Globus pallidus (tissue), 1 donor: ENCODE results near the gene CD207.
"Not testable (repeated sequence)": the region's sequence is repeated elsewhere in the genome, so short reads cannot be mapped to it uniquely, and the experiment has no call there.

Source experiments
- DNase-seq: peaks from one replicate; pipeline ENCODE4 v3.0.0-alpha.2; 2015; ENCODE audit warnings: low spot score

CD207 gene

GRCh38 chr2:70835643-70836042 is at the start of gene CD207:
Gene CD207 (minus strand): TSS chr2:70835816. CDS start chr2:70835776, 40 bp downstream.
- no peak for DNase-seq

- not testable (repeated sequence) for DNase-seq
Measured at GRCh38 chr2:70878543-70878942, 42.9 kb upstream of the CD207 start.

DNA sequence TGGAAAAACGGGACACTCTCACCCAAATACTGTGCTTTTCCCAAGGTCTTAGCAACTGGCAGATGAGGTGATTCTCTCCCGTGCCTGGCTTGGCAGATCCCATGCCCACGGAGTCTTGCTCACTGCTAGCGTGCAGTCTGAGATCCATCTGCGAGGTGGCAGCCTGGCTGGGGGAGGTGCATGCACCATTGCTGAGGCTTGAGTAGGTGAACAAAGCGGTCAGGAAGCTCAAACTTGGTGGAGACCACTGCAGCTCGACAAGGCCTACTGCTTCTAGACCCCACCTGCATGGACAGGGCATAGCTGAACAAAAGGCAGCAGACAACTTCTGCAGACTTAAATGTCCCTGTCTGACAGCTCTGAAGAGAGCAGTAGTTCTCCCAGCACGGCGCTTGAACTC is 40.5 kb upstream of the CD207 start:
- not testable (repeated sequence) for DNase-seq

- no peak for DNase-seq
Measured at GRCh38 chr2:70873541-70873940, 37.9 kb upstream of the CD207 start.

GRCh38 chr2:70871398-70872211 is 36.0 kb upstream of the CD207 start:
- DNase-seq: peak; percentile 70

GRCh38 chr2:70870790-70871189 is 35.2 kb upstream of the CD207 start:
- no peak for DNase-seq

DNA sequence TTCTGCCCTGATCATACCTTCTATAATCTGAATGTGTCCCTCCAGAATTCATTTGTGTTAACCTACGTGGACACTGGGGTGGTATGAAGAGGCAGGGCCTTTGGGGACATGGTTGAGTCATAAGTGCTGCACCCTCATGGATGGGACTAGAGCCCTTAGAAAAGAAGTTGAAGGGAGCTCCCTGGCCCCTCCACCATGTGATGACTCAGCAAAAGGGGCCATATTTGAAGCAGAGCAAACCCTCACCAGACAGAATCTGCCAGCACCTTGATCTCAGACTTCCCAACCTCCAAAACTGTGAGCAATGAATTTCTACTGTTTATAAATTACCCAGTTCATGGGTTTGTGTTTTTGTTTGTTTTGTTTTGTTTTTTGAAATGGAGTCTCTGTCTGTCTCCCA is 33.4 kb upstream of the CD207 start:
- no peak for DNase-seq

GRCh38 chr2:70861777-70862625 is 26.4 kb upstream of the CD207 start:
- DNase-seq: peak; percentile 60

DNA sequence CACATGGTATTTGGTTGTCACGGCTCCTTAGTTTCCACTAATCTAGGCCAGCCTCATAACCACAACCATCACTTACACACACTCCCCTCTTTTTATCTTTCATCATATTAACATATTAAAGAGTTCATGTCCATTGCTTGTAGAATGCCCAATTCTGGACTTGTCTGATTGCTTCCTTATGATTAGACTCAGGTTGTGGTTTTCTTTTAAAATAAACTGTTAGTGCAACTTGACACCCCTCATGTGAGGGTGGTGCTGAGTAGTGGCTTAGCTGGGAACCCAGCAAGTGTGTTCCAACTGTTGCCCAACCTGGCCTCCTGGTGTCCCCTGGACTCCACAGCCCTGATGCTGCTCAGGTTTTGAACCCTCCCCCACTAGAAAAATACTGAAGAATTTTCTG is 20.1 kb upstream of the CD207 start:
- DNase-seq: no peak

- DNase-seq: peak; percentile 45
Measured at GRCh38 chr2:70854411-70854810, 18.8 kb upstream of the CD207 start.

DNA sequence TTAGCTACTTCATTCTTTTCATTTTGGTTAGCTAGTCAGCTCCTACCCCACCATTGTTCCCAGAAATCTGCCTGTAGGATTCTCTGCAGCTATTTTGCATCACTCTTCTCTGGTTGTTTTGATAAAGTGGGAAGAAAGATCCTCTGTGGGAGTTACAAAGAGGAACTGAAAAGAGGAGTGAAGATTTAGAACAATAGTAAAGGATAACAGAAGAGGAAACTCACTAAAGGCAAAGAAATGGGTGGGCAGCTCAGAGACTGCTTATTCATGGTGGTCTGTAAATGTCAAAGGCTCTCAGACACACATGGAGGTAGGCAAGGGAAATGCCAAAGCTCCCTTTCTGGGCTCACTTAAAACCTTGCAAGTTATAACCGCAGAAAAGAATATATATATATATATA is 17.2 kb upstream of the CD207 start:
- DNase-seq: no peak

- DNase-seq: peak; percentile 37
Measured at GRCh38 chr2:70851704-70852103, 16.1 kb upstream of the CD207 start.

DNA sequence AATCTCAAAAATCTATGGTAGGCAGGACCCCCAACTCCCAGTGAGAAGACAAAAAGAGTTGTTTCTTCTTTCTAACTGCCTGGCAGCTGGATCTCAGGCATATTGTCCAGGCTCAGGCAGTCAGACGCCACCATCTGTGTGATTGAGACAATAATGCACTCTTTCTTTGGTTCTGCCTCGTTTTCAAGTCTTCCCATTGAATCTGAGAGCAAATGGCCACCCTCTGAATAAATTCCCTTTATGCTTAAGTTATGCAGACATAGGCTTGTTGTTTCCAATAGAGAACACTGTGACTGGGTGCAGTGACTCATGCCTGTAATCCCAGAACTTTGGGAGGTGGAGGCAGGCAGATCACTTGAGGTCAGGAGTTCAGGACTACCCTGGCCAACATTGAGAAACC is 15.3 kb upstream of the CD207 start:
- DNase-seq: peak; percentile 73

DNA sequence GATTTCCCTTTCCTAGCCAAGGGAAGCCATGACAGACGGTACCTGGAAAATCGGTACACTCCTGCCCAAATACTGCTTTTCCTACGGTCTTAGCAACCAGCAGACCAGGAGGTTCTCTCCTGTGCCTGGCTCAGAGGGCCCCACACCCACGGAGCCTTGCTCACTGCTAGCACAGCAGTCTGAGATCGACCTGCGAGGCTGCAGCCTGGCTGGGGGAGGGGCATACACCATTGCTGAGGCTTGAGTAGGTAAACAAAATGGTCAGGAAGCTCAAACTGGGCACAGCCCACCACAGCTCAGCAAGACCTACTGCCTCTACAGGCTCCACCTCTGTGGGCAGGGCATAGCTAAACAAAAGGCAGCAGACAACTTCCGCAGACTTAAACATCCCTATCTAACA is 6.8 kb upstream of the CD207 start:
- DNase-seq: no peak

DNA sequence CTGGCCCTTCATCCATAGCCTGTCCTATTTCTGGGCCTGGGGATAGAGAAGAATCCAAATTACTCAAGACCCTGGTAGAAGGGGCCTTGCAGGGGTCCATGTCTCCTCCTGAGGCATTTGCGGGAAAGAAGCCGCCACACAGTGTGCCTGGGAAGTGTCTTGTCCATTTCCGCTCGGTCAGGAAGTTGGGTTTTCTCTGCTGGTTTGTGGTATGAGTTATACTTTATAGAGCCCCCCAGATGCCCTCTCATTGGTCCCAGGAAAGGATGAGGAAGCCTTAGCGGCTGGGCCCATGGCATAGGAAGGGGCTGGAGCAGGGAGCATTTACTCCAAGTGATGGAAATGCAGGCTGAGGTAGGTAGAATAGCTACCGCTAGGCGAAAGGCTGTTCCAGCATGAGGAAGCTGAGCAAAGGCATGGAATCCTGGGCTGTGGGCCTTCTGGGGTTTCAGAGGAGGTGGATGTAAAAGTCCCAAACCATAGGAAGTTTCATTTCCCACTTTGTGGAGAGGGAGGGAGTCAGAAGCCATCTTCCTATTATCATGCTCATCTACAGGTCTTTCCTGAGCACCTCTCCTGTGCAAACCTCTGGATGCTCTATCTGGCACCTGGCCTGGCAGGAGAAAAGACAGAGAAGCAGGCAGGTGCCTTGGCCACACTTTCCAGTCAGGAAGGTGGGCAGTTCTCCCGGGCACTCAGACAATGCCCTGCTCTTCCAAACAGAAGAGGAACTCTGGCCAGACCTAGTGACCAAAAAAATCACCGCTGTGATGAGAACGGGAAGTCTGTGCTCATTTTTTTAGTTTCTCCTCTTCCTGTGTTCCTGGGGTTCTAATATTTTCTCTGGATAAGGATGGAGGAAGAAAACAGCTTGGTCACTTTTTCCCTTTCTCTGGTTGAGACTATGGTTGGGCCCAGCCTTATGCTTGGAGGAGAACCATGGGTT is 2.6 kb upstream of the CD207 start:
- no peak for DNase-seq

DNA sequence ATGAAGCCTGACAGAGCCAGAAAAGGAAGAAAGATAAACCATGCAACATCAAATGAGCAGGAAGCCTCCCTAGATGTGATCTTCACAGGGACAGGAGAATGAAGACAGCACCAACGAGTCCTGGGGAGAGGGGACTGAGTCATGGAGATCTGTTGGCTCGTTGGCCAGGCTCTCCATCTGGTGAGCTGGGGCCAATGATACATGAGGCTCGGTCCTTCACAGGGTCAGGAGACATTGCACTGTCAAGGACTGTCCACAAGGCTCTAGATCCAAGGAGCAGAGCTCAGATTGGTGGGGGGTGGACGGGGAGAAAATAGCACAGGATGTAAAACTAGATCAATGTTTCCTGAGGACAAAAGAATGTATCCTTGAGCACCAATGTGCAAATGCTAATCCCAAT is 735 bp downstream of the CD207 start:
- DNase-seq: no peak

DNA sequence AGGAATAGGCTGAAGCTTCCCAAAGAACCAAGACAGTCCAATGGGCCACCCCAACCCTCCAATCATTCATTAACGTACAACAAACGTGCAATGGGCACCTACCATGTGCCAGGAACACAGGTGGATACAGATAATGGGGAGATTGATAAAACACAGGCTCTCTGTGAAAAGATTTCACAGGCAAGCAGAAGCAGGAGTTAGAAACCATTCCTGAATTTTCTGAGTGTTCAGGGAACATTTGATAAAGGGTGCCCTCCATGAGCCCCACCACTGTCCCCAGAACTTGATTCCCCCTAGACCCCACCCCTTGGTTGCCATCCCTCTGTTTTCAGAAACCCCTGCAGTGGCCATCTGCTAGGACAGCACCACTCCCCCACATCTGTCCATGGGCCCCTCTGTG is 1.5 kb downstream of the CD207 start:
- no peak for DNase-seq

DNA sequence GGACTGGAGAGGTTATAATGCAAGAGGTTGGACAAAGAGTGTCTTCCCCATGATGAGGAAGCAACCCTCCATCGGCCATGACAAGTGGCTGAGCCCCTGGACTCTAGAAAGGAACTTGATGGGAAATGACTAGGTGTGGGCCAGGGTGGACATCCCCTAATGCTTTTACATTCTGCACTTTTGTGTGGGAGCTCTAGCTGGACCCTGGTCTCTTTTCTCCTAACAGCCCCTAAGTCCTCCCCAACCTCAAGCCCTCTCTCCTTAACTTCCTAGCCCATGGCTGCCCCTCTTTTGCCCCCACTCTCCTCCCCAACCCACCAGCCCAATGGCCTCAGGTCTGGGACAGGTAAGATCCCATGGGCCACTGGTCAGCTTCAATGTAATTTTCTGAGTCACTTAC is 2.4 kb downstream of the CD207 start:
- DNase-seq: no peak

DNA sequence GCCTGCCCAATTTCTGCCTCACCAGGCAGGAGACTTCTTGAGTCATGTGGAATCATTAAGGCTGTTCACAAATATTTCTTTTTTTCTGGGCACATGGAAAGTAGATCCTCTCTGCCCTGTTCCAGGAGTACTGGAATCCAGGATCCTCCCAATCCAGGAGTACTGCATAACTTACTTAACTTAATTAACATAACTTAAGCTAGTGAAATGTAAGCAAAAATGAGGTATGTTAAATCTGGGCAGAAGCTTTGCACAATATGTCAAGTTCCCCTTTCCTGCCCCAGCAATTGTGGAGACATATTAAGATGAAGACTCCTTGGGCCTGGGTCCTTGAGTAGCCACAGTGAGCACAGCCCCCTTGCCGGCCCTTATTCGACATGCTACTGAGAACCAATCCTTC is 3.2 kb downstream of the CD207 start:
- no peak for DNase-seq

DNA sequence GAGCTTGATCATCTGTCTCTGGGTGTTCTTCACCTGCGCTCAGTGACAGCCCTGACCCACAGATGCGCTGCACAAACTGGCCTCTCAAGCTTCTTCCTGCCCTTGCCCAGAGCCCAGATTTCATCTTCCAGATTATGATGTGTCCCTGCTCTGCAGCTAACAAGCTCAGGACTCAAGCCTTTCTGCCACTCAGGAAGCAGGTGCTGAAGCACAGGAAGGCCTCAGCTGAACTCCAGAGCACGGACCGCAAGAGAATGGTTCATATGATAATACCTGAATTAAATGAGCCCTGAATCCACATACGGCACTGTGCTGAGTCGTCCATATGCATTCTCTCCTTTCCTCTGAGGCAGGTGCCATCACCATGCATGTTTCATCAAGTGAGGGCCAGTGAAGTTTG is 3.8 kb downstream of the CD207 start:
- no peak for DNase-seq

DNA sequence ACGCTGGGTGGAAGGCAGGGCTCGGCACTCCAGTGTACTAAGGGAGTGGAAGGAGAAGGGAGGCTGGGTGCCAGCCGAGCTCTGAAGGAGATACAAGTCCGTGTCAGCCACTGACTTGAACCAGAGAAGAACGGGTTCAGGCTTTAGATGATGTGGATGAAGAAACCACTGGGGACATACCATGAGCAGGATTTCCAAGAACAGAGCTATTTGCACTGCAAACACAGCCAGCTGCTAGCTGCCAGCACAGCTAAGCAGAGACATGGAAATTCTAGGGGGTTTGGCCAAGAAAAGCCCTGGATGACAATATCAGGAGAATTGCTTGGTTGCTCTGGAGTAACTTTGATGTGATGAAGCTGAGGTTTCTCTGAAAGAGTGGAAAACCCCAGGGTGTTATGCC is 5.2 kb downstream of the CD207 start:
- DNase-seq: no peak

DNA sequence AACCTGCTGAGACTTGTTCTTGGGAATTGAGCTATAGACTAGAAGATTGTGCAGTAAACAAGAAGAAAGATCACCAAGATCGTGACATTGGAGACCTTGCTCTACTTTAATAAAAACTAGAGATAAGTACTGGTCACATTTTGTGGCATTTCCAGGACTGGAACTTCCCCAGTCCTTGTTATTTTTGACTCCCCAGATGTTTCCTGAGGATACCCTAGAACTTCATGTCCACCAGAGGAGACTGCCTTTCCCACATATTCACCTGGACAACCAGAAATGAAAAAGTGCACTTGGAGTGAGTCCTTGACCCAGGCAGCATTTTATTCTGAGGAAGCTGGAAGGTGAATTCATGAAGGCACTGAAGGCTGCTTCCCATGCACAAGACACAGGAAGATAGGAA is 5.7 kb downstream of the CD207 start:
- no peak for DNase-seq
